OCI-LY1 (cell line): Measurements from ENCODE around the gene ZNF341.

Source experiments
- H2AFZ ChIP-seq: fragments of 200-600 bp; sonication (generic), shearing (Covaris generic); 2 replicates; pipeline ENCODE4 v1.6.0; 2014; ENCODE audit warnings: antibody characterized with exemption, mild to moderate bottlenecking, low read length
- H3F3A ChIP-seq: fragments of 200-600 bp; sonication (generic), shearing (Covaris generic); 2 replicates; pipeline ENCODE4 v1.6.0; 2014; ENCODE audit warnings: mild to moderate bottlenecking, antibody characterized with exemption, low read length, moderate library complexity; ENCODE audit not compliant: insufficient read depth
- H3K27ac ChIP-seq: fragments of 200-600 bp; sonication (generic); 2 replicates; pipeline ENCODE4 v1.5.1; 2014; ENCODE audit warnings: low read length, mixed run types, mild to moderate bottlenecking, low read depth; ENCODE audit not compliant: poor library complexity, severe bottlenecking
- H3K27me3 ChIP-seq: fragments of 200-600 bp; sonication (generic); 2 replicates; pipeline ENCODE4 v1.6.0; 2014; ENCODE audit warnings: antibody characterized with exemption, mild to moderate bottlenecking, low read length, moderate library complexity; ENCODE audit not compliant: insufficient read depth
- H3K36me3 ChIP-seq: fragments of 200-600 bp; sonication (generic); 2 replicates; pipeline ENCODE4 v1.6.1; 2014; ENCODE audit warnings: mild to moderate bottlenecking, antibody characterized with exemption, low read length, moderate library complexity, mixed read lengths; ENCODE audit not compliant: insufficient read depth
- H3K4me1 ChIP-seq: fragments of 200-600 bp; sonication (generic); 2 replicates; pipeline ENCODE4 v1.5.1; 2014; ENCODE audit warnings: mild to moderate bottlenecking, low read length, moderate library complexity; ENCODE audit not compliant: insufficient read depth, severe bottlenecking
- H3K4me2 ChIP-seq: fragments of 200-600 bp; sonication (generic), shearing (Covaris generic); 2 replicates; pipeline ENCODE4 v1.6.1; 2014; ENCODE audit warnings: low read length
- H3K4me3 ChIP-seq: fragments of 200-600 bp; sonication (generic); 2 replicates; pipeline ENCODE4 v1.5.1; 2014; ENCODE audit warnings: low read length, low read depth, mild to moderate bottlenecking, mixed read lengths; ENCODE audit not compliant: poor library complexity, severe bottlenecking
- H3K79me2 ChIP-seq: fragments of 200-600 bp; shearing (Covaris generic); 2 replicates; pipeline ENCODE4 v1.6.1; 2016; ENCODE audit warnings: mixed run types, low read length, mixed read lengths; ENCODE audit not compliant: insufficient read depth
- H3K9ac ChIP-seq: fragments of 200-600 bp; sonication (generic), shearing (Covaris generic); 2 replicates; pipeline ENCODE4 v1.6.1; 2014; ENCODE audit warnings: mild to moderate bottlenecking, low read length, mixed read lengths
- H3K9me2 ChIP-seq: fragments of 200-600 bp; sonication (generic), shearing (Covaris generic); 2 replicates; pipeline ENCODE4 v1.6.1; 2014; ENCODE audit warnings: low read depth, mild to moderate bottlenecking, low read length, mixed read lengths
- H3K9me3 ChIP-seq: fragments of 200-600 bp; shearing (Covaris generic); 2 replicates; pipeline ENCODE4 v1.6.1; 2014; ENCODE audit warnings: low read length, mixed read lengths
- H4K20me1 ChIP-seq: fragments of 200-600 bp; sonication (generic), shearing (Covaris generic); 2 replicates; pipeline ENCODE4 v1.6.0; 2016; ENCODE audit warnings: mild to moderate bottlenecking, low read length; ENCODE audit not compliant: insufficient read depth
- EZH2 ChIP-seq: fragments of 200-600 bp; sonication (generic), shearing (Covaris generic); IDR thresholded peaks from 2 replicates; pipeline ENCODE4 v1.8.0; 2017; ENCODE audit warnings: borderline replicate concordance, mixed run types, mild to moderate bottlenecking, antibody characterized with exemption, low read length, moderate library complexity, mixed read lengths
- TF ChIP-seq, protein P1 (sequence below): fragments of 200-600 bp; sonication (generic), shearing (Covaris generic); IDR thresholded peaks from 2 replicates; pipeline ENCODE4 v1.5.1; 2017; ENCODE audit warnings: mild to moderate bottlenecking, antibody characterized with exemption, low read length, moderate library complexity, mixed read lengths

ZNF341 gene

DNA sequence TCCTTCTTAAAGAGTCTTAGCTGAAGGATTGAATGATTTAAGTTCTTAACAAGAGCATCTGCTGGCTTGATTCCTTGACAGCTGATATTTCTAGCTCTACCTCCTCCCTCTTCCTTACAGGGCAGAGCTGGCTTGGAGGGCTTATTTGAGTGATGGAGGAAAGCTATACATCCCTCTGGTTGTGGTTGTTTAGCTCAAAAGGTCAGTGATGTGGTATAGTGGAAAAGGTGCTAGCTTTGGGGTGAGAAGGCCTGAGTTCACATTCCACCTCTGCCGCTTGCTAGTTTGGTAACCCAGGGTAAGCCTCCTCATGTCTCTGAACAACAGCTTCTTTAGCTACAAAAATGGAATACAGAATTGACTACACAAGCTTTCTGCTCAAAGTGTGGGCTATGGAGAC, 87.7 kb downstream of the ZNF341 start:
- H3K9ac ChIP-seq = no peak overlapping the region; the same call in 1 of the 2 replicates
- no peaks in the 10 kb centered on the region for H3K9me3 ChIP-seq
- no peak overlapping the region for H3K4me3 ChIP-seq
- H3K27ac ChIP-seq = peak overlapping the region; percentile 65
- peaks cover 45% of the 10 kb centered on the region for H3K4me1 ChIP-seq
- no peaks in the 10 kb centered on the region for H3F3A ChIP-seq
- TF ChIP-seq EZH2 = no peak
- TF ChIP-seq, protein P1, sequence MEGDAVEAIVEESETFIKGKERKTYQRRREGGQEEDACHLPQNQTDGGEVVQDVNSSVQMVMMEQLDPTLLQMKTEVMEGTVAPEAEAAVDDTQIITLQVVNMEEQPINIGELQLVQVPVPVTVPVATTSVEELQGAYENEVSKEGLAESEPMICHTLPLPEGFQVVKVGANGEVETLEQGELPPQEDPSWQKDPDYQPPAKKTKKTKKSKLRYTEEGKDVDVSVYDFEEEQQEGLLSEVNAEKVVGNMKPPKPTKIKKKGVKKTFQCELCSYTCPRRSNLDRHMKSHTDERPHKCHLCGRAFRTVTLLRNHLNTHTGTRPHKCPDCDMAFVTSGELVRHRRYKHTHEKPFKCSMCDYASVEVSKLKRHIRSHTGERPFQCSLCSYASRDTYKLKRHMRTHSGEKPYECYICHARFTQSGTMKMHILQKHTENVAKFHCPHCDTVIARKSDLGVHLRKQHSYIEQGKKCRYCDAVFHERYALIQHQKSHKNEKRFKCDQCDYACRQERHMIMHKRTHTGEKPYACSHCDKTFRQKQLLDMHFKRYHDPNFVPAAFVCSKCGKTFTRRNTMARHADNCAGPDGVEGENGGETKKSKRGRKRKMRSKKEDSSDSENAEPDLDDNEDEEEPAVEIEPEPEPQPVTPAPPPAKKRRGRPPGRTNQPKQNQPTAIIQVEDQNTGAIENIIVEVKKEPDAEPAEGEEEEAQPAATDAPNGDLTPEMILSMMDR = no peak
- no peaks in the 10 kb centered on the region for H3K9me2 ChIP-seq
- H3K4me2 ChIP-seq = peak overlapping the region; percentile 25; the same call in 1 of the 2 replicates
- H3K36me3 ChIP-seq = peaks cover 38% of the 10 kb centered on the region
- H2AFZ ChIP-seq = no peak overlapping the region
- H3K27me3 ChIP-seq = no peaks in the 10 kb centered on the region
- H4K20me1 ChIP-seq = no peaks in the 10 kb centered on the region
- peaks cover 79% of the 10 kb centered on the region for H3K79me2 ChIP-seq

DNA sequence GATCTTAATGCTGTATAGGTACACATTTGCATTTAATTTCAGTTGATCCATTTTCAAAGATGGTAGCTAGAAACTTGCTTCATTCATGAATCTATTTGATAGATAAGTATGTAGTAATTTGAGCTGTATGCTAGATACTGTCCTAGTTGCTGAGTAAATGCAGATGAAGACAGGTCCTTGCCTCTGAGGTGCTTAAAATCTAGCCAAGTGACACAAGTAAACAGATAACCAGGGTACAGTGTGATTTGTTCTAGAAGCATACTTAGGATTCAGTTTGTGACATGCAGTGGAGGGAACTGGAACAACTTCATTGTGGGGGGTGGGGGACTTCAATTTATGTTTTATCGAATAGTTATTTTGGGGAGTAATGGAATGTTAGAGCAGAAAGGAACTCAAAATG, 88.6 kb downstream of the ZNF341 start:
- Histone ChIP-seq H3K27ac (peak overlapping the region; percentile 65), H3K4me2 (peak overlapping the region; percentile 24; the same call in 1 of the 2 replicates), H4K20me1 (no peaks in the 10 kb centered on the region)

DNA sequence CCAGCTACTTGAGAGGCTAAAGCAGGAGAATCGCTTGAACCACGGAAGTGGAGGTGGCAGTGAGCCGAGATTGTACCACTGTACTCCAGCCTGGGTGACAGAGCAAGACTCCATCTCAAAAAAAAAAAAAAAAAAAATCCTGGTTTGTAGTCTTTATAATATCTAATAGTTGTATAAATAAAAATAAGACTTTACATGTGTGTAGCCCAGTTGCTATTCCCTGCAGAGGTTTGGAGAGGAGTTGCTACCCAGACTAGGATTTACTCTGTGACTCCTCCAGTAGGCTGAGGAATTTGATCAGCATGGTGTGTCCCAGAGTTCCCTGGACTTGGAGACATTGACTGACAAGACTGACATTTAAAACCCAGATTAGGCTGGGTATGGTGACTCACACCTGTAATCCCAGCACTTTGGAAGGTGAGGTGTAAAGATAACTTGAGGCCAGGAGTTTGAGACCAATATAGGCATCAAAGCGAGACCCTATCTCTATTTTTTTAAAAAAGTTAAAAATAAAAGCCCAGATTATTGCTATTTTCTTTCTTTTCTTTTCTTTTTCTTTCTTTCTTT, 89.6 kb downstream of the ZNF341 start:
- H3K9ac ChIP-seq = no peak overlapping the region
- no peak overlapping the region for H3K27ac ChIP-seq
- H3K4me2 ChIP-seq = no peak overlapping the region
- no peak overlapping the region for H3K4me3 ChIP-seq
- no peak overlapping the region for H2AFZ ChIP-seq
- H3K9me2 ChIP-seq = no peaks in the 10 kb centered on the region
- H3F3A ChIP-seq = no peaks in the 10 kb centered on the region
- no peaks in the 10 kb centered on the region for H3K27me3 ChIP-seq
- H3K79me2 ChIP-seq = peaks cover 74% of the 10 kb centered on the region
- peaks cover 19% of the 10 kb centered on the region; the same call in 1 of the 2 replicates for H3K36me3 ChIP-seq
- H3K9me3 ChIP-seq = no peaks in the 10 kb centered on the region
- H3K4me1 ChIP-seq = peaks cover 42% of the 10 kb centered on the region
- TF ChIP-seq EZH2 = no peak
- H4K20me1 ChIP-seq = no peaks in the 10 kb centered on the region

More for the DNA sequence above, 88.6 kb downstream of the ZNF341 start:
- no peaks in the 10 kb centered on the region for H3K9me3 ChIP-seq
- no peak overlapping the region for H3K4me3 ChIP-seq
- peaks cover 44% of the 10 kb centered on the region for H3K4me1 ChIP-seq
- no peaks in the 10 kb centered on the region for H3K27me3 ChIP-seq
- H3K79me2 ChIP-seq = peaks cover 75% of the 10 kb centered on the region
- H2AFZ ChIP-seq = no peak overlapping the region
- TF ChIP-seq, protein P1 = no peak
- no peak for TF ChIP-seq EZH2
- no peak overlapping the region for H3K9ac ChIP-seq
- H3K9me2 ChIP-seq = no peaks in the 10 kb centered on the region
- H3F3A ChIP-seq = no peaks in the 10 kb centered on the region
- peaks cover 29% of the 10 kb centered on the region for H3K36me3 ChIP-seq

DNA sequence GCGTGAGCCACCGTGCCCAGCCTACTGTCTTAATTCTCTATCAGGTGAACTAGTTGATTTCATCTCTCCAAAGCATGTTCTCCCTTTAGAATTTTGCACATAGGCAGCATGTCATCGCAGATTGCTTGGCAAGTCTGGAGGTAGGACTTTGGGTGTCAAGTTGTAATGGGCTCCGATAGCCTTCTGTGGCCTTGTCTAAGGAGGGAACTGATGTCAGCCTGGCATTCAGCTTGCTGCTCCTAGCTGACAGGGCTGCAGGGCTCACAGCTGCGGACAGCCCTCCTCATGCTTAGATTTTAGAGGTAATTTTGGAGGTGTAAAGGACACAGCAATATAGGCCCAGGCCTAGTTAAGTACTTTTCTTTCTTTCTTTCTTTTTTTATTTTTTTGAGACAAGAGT, 90.6 kb downstream of the ZNF341 start:
- no peaks in the 10 kb centered on the region for H3K27me3 ChIP-seq
- H3K4me2 ChIP-seq = no peak overlapping the region
- H3K36me3 ChIP-seq = peaks cover 14% of the 10 kb centered on the region; the same call in 1 of the 2 replicates
- H3K9ac ChIP-seq = no peak overlapping the region
- no peaks in the 10 kb centered on the region for H3K9me3 ChIP-seq
- peaks cover 39% of the 10 kb centered on the region for H3K4me1 ChIP-seq
- H3K79me2 ChIP-seq = peaks cover 63% of the 10 kb centered on the region
- no peak for TF ChIP-seq EZH2
- TF ChIP-seq, protein P1 = no peak
- H3K9me2 ChIP-seq = no peaks in the 10 kb centered on the region
- H2AFZ ChIP-seq = no peak overlapping the region
- H3K4me3 ChIP-seq = no peak overlapping the region
- no peak overlapping the region for H3K27ac ChIP-seq
- no peaks in the 10 kb centered on the region for H3F3A ChIP-seq
- no peaks in the 10 kb centered on the region for H4K20me1 ChIP-seq
